Measurements from ENCODE around the gene RSPH9.
A peak's percentile ranks its signal among the peaks of the same experiment; 100 is the strongest.

RSPH9 gene

GRCh38 chr6:43608310-43608763, 36.5 kb upstream of the RSPH9 start:
- H3K4me1 ChIP-seq (ENCODE audit: low read depth, poor library complexity, severe bottlenecking) = no peaks in the 10 kb centered on the region
- no peak overlapping the region for H3K9ac ChIP-seq
- no peak overlapping the region for H3K27ac ChIP-seq
- H3K4me3 ChIP-seq (IDR thresholded peaks at IDR 0.05; ENCODE audit: insufficient read depth, low read depth, low read length) = no peak overlapping the region
- no peaks in the 10 kb centered on the region for H4K20me1 ChIP-seq (ENCODE audit: insufficient read depth)
- no peaks in the 10 kb centered on the region for H3K27me3 ChIP-seq (ENCODE audit: insufficient read depth, low read depth)
- H3K36me3 ChIP-seq (ENCODE audit: insufficient read depth) = no peaks in the 10 kb centered on the region
- no peak overlapping the region for H2AFZ ChIP-seq (ENCODE audit: low read depth)
- TF ChIP-seq, protein P1, sequence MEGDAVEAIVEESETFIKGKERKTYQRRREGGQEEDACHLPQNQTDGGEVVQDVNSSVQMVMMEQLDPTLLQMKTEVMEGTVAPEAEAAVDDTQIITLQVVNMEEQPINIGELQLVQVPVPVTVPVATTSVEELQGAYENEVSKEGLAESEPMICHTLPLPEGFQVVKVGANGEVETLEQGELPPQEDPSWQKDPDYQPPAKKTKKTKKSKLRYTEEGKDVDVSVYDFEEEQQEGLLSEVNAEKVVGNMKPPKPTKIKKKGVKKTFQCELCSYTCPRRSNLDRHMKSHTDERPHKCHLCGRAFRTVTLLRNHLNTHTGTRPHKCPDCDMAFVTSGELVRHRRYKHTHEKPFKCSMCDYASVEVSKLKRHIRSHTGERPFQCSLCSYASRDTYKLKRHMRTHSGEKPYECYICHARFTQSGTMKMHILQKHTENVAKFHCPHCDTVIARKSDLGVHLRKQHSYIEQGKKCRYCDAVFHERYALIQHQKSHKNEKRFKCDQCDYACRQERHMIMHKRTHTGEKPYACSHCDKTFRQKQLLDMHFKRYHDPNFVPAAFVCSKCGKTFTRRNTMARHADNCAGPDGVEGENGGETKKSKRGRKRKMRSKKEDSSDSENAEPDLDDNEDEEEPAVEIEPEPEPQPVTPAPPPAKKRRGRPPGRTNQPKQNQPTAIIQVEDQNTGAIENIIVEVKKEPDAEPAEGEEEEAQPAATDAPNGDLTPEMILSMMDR (conservative IDR thresholded peaks at IDR 0.05; ENCODE audit: low read depth, low read length) = peak; percentile 91
- H3K4me2 ChIP-seq = no peak overlapping the region
- H3K79me2 ChIP-seq (ENCODE audit: insufficient read depth, low read depth) = no peaks in the 10 kb centered on the region

GRCh38 chr6:43608807-43609206, 36.0 kb upstream of the RSPH9 start:
- no peaks in the 10 kb centered on the region for H4K20me1 ChIP-seq (ENCODE audit: insufficient read depth)
- H3K79me2 ChIP-seq (ENCODE audit: insufficient read depth, low read depth) = no peaks in the 10 kb centered on the region
- H3K9ac ChIP-seq = no peak overlapping the region
- no peak overlapping the region for H3K4me3 ChIP-seq (IDR thresholded peaks at IDR 0.05; ENCODE audit: insufficient read depth, low read depth, low read length)
- no peaks in the 10 kb centered on the region for H3K36me3 ChIP-seq (ENCODE audit: insufficient read depth)
- H3K4me1 ChIP-seq (ENCODE audit: low read depth, poor library complexity, severe bottlenecking) = no peaks in the 10 kb centered on the region
- TF ChIP-seq, protein P1 (conservative IDR thresholded peaks at IDR 0.05; ENCODE audit: low read depth, low read length) = no peak
- no peak overlapping the region for H3K4me2 ChIP-seq
- H2AFZ ChIP-seq (ENCODE audit: low read depth) = no peak overlapping the region
- no peak overlapping the region for H3K27ac ChIP-seq
- no peaks in the 10 kb centered on the region for H3K27me3 ChIP-seq (ENCODE audit: insufficient read depth, low read depth)

DNA sequence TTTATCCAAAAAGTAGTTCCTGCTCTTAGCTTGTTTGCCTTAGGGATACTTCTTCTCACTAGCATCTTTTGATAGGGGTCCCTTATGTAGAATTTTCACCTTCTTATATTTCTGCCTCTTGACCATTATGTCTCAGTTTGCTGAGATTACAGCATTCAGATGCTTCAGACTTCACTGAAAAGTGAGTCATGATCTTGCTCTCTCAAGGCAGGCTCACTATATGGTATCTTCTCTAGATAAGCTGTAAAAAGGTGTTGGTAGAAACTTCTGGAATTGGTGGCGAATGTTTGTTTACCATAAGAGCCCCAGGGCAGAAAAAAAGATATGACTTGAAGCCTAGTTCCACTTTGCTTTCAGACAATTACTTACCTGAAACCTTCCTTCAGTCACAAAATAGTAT, 35.4 kb upstream of the RSPH9 start:
- Histone ChIP-seq H3K36me3 (ENCODE audit: insufficient read depth) (no peaks in the 10 kb centered on the region), H2AFZ (ENCODE audit: low read depth) (no peak overlapping the region)
- TF ChIP-seq, protein P1 (conservative IDR thresholded peaks at IDR 0.05; ENCODE audit: low read depth, low read length) = no peak

DNA sequence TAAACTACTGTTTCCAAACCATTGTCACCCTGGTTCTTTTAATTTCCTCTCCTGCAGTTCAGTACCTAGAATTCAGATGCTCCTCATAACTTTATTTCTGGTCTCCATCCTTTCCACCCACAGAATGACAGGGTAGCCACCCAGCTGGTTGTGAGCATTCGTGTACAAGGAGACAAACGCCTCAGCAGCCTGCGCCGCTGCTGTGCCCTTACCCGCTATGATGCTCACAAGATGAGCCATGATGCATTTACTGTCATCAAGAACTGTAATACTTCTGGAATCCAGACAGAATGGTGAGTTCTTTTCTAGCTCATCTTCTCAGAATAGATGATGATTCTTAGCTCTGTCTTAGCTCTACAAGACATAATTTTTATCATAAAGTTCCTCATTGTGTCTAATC, 34.4 kb upstream of the RSPH9 start:
- Histone ChIP-seq H3K4me2 (no peak overlapping the region), H3K27ac (no peak overlapping the region), H4K20me1 (ENCODE audit: insufficient read depth) (no peaks in the 10 kb centered on the region), H3K79me2 (ENCODE audit: insufficient read depth, low read depth) (no peaks in the 10 kb centered on the region), H3K4me1 (ENCODE audit: low read depth, poor library complexity, severe bottlenecking) (no peaks in the 10 kb centered on the region), H3K4me3 (IDR thresholded peaks at IDR 0.05; ENCODE audit: insufficient read depth, low read depth, low read length) (no peak overlapping the region), H3K36me3 (ENCODE audit: insufficient read depth) (no peaks in the 10 kb centered on the region), H3K27me3 (ENCODE audit: insufficient read depth, low read depth) (no peaks in the 10 kb centered on the region), H3K9ac (no peak overlapping the region), H2AFZ (ENCODE audit: low read depth) (no peak overlapping the region)
- TF ChIP-seq, protein P1 (conservative IDR thresholded peaks at IDR 0.05; ENCODE audit: low read depth, low read length) = no peak

More for the DNA sequence above, 35.4 kb upstream of the RSPH9 start:
- Histone ChIP-seq H3K27ac (no peak overlapping the region), H3K4me2 (no peak overlapping the region), H3K4me1 (ENCODE audit: low read depth, poor library complexity, severe bottlenecking) (no peaks in the 10 kb centered on the region), H3K9ac (no peak overlapping the region), H3K4me3 (IDR thresholded peaks at IDR 0.05; ENCODE audit: insufficient read depth, low read depth, low read length) (no peak overlapping the region), H4K20me1 (ENCODE audit: insufficient read depth) (no peaks in the 10 kb centered on the region), H3K79me2 (ENCODE audit: insufficient read depth, low read depth) (no peaks in the 10 kb centered on the region), H3K27me3 (ENCODE audit: insufficient read depth, low read depth) (no peaks in the 10 kb centered on the region)
